Esophagus squamous epithelium (tissue), 4 donors: ENCODE results near the gene CPNE1.

ENCODE experiments used
- POLR2A ChIP-seq, 4 donors: fragments of 450-650 bp; IDR thresholded peaks; one replicate each; pipeline ENCODE4 v1.6.1; 2017; ENCODE audit warnings: antibody characterized with exemption in 4 of 4, mild to moderate bottlenecking in 4 of 4, moderate library complexity in 3 of 4
- TF ChIP-seq, protein P1 (sequence below), 6 experiments: fragments of 450-650 bp in 4 of 6; fragments of 200-600 bp in 2 of 6; sonication (generic) in 2 of 6; IDR thresholded peaks; one replicate each; pipeline ENCODE4 v1.5.1; 2016 to 2019; ENCODE audit warnings: antibody characterized with exemption in 6 of 6, mild to moderate bottlenecking in 4 of 6, moderate library complexity in 4 of 6

- TF ChIP-seq, protein P1, sequence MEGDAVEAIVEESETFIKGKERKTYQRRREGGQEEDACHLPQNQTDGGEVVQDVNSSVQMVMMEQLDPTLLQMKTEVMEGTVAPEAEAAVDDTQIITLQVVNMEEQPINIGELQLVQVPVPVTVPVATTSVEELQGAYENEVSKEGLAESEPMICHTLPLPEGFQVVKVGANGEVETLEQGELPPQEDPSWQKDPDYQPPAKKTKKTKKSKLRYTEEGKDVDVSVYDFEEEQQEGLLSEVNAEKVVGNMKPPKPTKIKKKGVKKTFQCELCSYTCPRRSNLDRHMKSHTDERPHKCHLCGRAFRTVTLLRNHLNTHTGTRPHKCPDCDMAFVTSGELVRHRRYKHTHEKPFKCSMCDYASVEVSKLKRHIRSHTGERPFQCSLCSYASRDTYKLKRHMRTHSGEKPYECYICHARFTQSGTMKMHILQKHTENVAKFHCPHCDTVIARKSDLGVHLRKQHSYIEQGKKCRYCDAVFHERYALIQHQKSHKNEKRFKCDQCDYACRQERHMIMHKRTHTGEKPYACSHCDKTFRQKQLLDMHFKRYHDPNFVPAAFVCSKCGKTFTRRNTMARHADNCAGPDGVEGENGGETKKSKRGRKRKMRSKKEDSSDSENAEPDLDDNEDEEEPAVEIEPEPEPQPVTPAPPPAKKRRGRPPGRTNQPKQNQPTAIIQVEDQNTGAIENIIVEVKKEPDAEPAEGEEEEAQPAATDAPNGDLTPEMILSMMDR (IDR thresholded peaks at IDR 0.05): no peak
- TF ChIP-seq POLR2A (IDR thresholded peaks at IDR 0.05): no peak
These were observed 10.3 kb downstream of the CPNE1 start for GRCh38 chr20:35654415-35654814.
